Hepatocyte (in vitro differentiated cells): ENCODE data around the gene CYSRT1.

Experiments
- EZH2 ChIP-seq: fragments of 200-600 bp; sonication (generic); IDR thresholded peaks from 2 replicates; pipeline ENCODE4 v1.6.1; 2016; ENCODE audit warnings: antibody characterized with exemption, mild to moderate bottlenecking, borderline replicate concordance
- TF ChIP-seq, protein P1 (sequence below): fragments of 200-600 bp; sonication (generic); IDR thresholded peaks from 2 replicates; pipeline ENCODE4 v1.5.1; 2016; ENCODE audit warnings: antibody characterized with exemption, mild to moderate bottlenecking; ENCODE audit not compliant: poor library complexity

DNA sequence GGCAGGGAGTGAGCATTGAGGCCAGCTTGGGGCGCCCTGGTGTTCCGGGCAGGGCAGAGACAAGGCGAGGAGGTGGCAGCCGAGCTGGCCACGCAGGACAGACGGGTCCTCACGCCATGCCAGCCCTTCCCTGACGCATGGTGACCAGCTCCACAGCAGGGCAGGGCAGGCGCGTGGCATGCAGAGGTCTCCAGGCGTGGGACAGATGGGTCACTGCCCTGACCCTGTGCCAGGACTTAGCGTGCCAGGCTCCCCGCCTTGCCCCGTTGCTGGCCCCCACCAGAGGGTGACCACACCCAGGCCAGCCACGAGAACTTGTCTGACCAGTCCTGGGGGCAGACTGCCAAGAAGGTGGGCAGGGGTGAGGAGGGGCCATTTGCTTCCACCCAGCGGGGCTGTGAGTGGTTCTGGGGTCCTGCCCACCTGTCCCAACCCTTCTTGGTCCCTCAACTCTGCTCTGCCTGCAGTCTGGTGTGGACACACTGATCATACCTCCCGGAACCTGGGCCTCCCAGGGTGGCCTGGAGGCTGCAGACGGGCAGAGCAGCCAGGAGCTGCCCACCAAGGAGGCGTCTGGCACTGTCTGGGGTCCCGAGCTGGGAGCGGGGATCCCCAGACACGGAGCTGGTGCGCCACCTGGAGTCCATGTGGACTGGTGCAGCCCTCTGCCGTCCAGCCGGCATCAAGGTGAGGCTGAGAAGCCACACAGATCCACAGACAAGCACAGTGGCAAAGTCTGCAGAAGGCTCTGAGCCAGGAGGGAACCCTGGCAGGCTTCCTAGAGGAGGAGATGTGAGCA lies 2.3 kb downstream of the CYSRT1 start, which contains the start of gene RNF224:
- TF ChIP-seq, protein P1, sequence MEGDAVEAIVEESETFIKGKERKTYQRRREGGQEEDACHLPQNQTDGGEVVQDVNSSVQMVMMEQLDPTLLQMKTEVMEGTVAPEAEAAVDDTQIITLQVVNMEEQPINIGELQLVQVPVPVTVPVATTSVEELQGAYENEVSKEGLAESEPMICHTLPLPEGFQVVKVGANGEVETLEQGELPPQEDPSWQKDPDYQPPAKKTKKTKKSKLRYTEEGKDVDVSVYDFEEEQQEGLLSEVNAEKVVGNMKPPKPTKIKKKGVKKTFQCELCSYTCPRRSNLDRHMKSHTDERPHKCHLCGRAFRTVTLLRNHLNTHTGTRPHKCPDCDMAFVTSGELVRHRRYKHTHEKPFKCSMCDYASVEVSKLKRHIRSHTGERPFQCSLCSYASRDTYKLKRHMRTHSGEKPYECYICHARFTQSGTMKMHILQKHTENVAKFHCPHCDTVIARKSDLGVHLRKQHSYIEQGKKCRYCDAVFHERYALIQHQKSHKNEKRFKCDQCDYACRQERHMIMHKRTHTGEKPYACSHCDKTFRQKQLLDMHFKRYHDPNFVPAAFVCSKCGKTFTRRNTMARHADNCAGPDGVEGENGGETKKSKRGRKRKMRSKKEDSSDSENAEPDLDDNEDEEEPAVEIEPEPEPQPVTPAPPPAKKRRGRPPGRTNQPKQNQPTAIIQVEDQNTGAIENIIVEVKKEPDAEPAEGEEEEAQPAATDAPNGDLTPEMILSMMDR, result peak; percentile 84
- no peak for TF ChIP-seq EZH2
